Kidney (tissue), 14 donors: ENCODE data around the gene BMERB1. TPM values are rescaled to one million over a fixed set of nuclear protein-coding genes. Genes with fewer than 3 reads are reported as not detected.

Experiments
- DNase-seq, 5 donors: peaks; one replicate each; pipeline ENCODE4 v3.0.0-alpha.2; 2013 to 2020
- FAIRE-seq: peaks from 2 replicates; lab custom pipeline; 2012; peaks lifted over from hg19 to GRCh38; lab: Jason Lieb, UNC
- H3K27ac ChIP-seq, 2 donors: one replicate each; pipeline ENCODE4 v1.7.0; 2013; ENCODE audit warnings: low read depth in 2 of 2, low read length in 2 of 2, inconsistent platforms in 1 of 2
- H3K27me3 ChIP-seq: one replicate; pipeline ENCODE4 v1.7.1; 2013; ENCODE audit warnings: low read length, inconsistent platforms; ENCODE audit not compliant: control insufficient read depth, insufficient read depth
- H3K36me3 ChIP-seq, 3 donors: one replicate each; pipeline versions ENCODE4 v1.7.0 to v1.7.1; 2013; ENCODE audit warnings: low read length in 3 of 3, control low read depth in 1 of 3, inconsistent platforms in 1 of 3; ENCODE audit not compliant: insufficient read depth in 3 of 3, control insufficient read depth in 2 of 3
- H3K4me1 ChIP-seq, 3 donors: one replicate each; pipeline versions ENCODE4 v1.7.0 to v1.7.1; 2013; ENCODE audit warnings: low read length in 3 of 3, inconsistent platforms in 1 of 3, low read depth in 1 of 3; ENCODE audit not compliant: control insufficient read depth in 2 of 3, insufficient read depth in 2 of 3
- H3K4me3 ChIP-seq, 3 donors: one replicate each; pipeline versions ENCODE4 v1.7.0 to v1.8.1; 2013; ENCODE audit warnings: low read length in 3 of 3, control low read depth in 1 of 3, inconsistent platforms in 1 of 3
- H3K9ac ChIP-seq, 3 donors: one replicate each; pipeline versions ENCODE4 v1.7.0 to v1.7.1; 2013; ENCODE audit warnings: low read length in 3 of 3, control low read depth in 1 of 3, inconsistent platforms in 1 of 3
- H3K9me3 ChIP-seq, 3 donors: one replicate each; pipeline versions ENCODE4 v1.7.0 to v1.7.1; 2013; ENCODE audit warnings: low read length in 3 of 3, control low read depth in 1 of 3, inconsistent platforms in 1 of 3; ENCODE audit not compliant: control insufficient read depth in 2 of 3, insufficient read depth in 1 of 3
- CTCF ChIP-seq: IDR thresholded peaks from 3 replicates; pipeline ENCODE4 v1.5.1; 2012; ENCODE audit warnings: mild to moderate bottlenecking, moderate library complexity, borderline replicate concordance; ENCODE audit not compliant: insufficient read depth; ENCODE audit errors: extremely low read depth
- intact Hi-C: fragments of 100-400 bp; cut with DNase I; formaldehyde crosslinking; loops from one replicate; pipeline ENCODE4 v1.11.1; 2022
- polyA plus RNA-seq: library from polyadenylated mRNA; stranded (reverse); fragments of 350-450 nt; fragmentation: Illumina TruSeq; extraction: RNeasy Lipid Tissue Mini Kit (QIAGEN cat#74804); gene quantifications from one replicate; pipeline ENCODE4 v1.2.3, GENCODE V29; 2014; ENCODE audit warnings: low read depth, low replicate concordance; ENCODE audit not compliant: insufficient read depth
- total RNA-seq: library from RNA; stranded (reverse); fragmentation: NEBNext Ultra II Directional; extraction: Animal tissue kit (Norgen Biotek cat#: 25700); gene quantifications from one replicate; pipeline ENCODE4 v1.2.1, GENCODE V29; 2021
- donor health status: control.
- donor health status: control.
- donor health status: control.
- donor health status: control.
- donor health status: control.
- donor health status: DM: yes; HTN: yes; CAD: no.
- donor health status: Normal renal cell carcinoma (clear cell type).

The BMERB1 gene
- total and polyA plus RNA-seq, 2 donors from 2014 or later = 33.4 to 48.8 TPM

GRCh38 chr16:15586716-15587115 lies 152.3 kb downstream of the BMERB1 start:
- Histone ChIP-seq H3K27me3 (no peaks in the 10 kb centered on the region), H3K9me3 (peaks cover 0 to 3% (median 0%) of the 10 kb centered on the region in 3 donors), H3K4me3 (no peak overlapping the region), H3K27ac (no peak overlapping the region), H3K9ac (no peak overlapping the region), H3K36me3 (peaks cover 0 to 12% (median 2%) of the 10 kb centered on the region in 3 donors), H3K4me1 (no peaks in the 10 kb centered on the region)
- FAIRE-seq (no peak), DNase-seq (no peak)
- intact Hi-C loops = no loop called here
- no peak for TF ChIP-seq CTCF

GRCh38 chr16:15587152-15587825 lies 152.9 kb downstream of the BMERB1 start:
- Histone ChIP-seq H3K4me3 (no peak overlapping the region), H3K36me3 (peaks cover 0 to 10% (median 2%) of the 10 kb centered on the region in 3 donors), H3K4me1 (no peaks in the 10 kb centered on the region), H3K9me3 (peaks cover 0 to 3% (median 0%) of the 10 kb centered on the region in 3 donors), H3K27me3 (no peaks in the 10 kb centered on the region), H3K27ac (no peak overlapping the region), H3K9ac (no peak overlapping the region)
- intact Hi-C loops = no loop called here
- no peak for DNase-seq
- FAIRE-seq = no peak
- TF ChIP-seq CTCF = no peak

GRCh38 chr16:15592324-15592723 lies 157.9 kb downstream of the BMERB1 start:
- Histone ChIP-seq H3K27me3 (no peaks in the 10 kb centered on the region), H3K9ac (no peak overlapping the region), H3K27ac (no peak overlapping the region), H3K4me3 (no peak overlapping the region), H3K4me1 (no peaks in the 10 kb centered on the region), H3K36me3 (peaks cover 4 to 23% (median 14%) of the 10 kb centered on the region in 3 donors), H3K9me3 (no peaks in the 10 kb centered on the region)
- DNase-seq = no peak
- intact Hi-C loops = no loop called here
- no peak for FAIRE-seq
- TF ChIP-seq CTCF = no peak

- H3K9ac ChIP-seq = no peak overlapping the region
- H3K27ac ChIP-seq = no peak overlapping the region
- no peak for TF ChIP-seq CTCF
- H3K4me1 ChIP-seq = no peaks in the 10 kb centered on the region
- DNase-seq (no peak), FAIRE-seq (no peak)
- peaks cover 2 to 29% (median 22%) of the 10 kb centered on the region in 3 donors for H3K36me3 ChIP-seq
- H3K27me3 ChIP-seq = no peaks in the 10 kb centered on the region
- no peak overlapping the region for H3K4me3 ChIP-seq
- intact Hi-C loops = no loop called here
- H3K9me3 ChIP-seq = no peaks in the 10 kb centered on the region
Measured at GRCh38 chr16:15593235-15593634, 158.8 kb downstream of the BMERB1 start.
